Glutamatergic neuron (in vitro differentiated cells): ENCODE data around the gene LMO7. TPM values are rescaled to one million over a fixed set of nuclear protein-coding genes. Genes with fewer than 3 reads are reported as not detected.

Experiments
- DNase-seq: peaks from one replicate; pipeline ENCODE4 v3.0.0; 2022
- H3K27ac Mint-ChIP-seq: one replicate; pipeline ENCODE4 v1.8.0; 2020; ENCODE audit warnings: mild to moderate bottlenecking, mixed read lengths, inconsistent platforms; ENCODE audit not compliant: unreplicated experiment
- H3K27me3 Mint-ChIP-seq: one replicate; pipeline ENCODE4 v1.8.0; 2020; ENCODE audit warnings: mild to moderate bottlenecking, moderate library complexity, mixed read lengths, inconsistent platforms; ENCODE audit not compliant: unreplicated experiment
- H3K36me3 Mint-ChIP-seq: one replicate; pipeline ENCODE4 v1.8.0; 2020; ENCODE audit warnings: mild to moderate bottlenecking, mixed read lengths, inconsistent platforms; ENCODE audit not compliant: unreplicated experiment
- H3K4me1 Mint-ChIP-seq: one replicate; pipeline ENCODE4 v1.8.0; 2020; ENCODE audit warnings: mild to moderate bottlenecking, low read depth, mixed read lengths, inconsistent platforms; ENCODE audit not compliant: unreplicated experiment
- H3K4me3 Mint-ChIP-seq: one replicate; pipeline ENCODE4 v1.8.0; 2020; ENCODE audit warnings: mild to moderate bottlenecking, mixed read lengths, inconsistent platforms; ENCODE audit not compliant: unreplicated experiment
- H3K9me3 Mint-ChIP-seq: one replicate; pipeline ENCODE4 v1.8.0; 2020; ENCODE audit warnings: mild to moderate bottlenecking, moderate library complexity, mixed read lengths, inconsistent platforms; ENCODE audit not compliant: unreplicated experiment
- CTCF ChIP-seq: fragments of 200-600 bp; sonication (generic); IDR thresholded peaks from one replicate; pipeline ENCODE4 v1.5.0; 2021; ENCODE audit not compliant: partially characterized antibody, unreplicated experiment
- total RNA-seq: library from RNA; stranded (reverse); fragmentation: NEBNext Ultra II Directional; extraction: Animal tissue kit (Norgen Biotek cat#: 25700); gene quantifications from one replicate; pipeline ENCODE4 v1.2.1, GENCODE V29; 2021; ENCODE audit not compliant: unreplicated experiment

LMO7 gene
- total RNA-seq, 1 donor from 2014 or later, result 5.0 TPM

DNA sequence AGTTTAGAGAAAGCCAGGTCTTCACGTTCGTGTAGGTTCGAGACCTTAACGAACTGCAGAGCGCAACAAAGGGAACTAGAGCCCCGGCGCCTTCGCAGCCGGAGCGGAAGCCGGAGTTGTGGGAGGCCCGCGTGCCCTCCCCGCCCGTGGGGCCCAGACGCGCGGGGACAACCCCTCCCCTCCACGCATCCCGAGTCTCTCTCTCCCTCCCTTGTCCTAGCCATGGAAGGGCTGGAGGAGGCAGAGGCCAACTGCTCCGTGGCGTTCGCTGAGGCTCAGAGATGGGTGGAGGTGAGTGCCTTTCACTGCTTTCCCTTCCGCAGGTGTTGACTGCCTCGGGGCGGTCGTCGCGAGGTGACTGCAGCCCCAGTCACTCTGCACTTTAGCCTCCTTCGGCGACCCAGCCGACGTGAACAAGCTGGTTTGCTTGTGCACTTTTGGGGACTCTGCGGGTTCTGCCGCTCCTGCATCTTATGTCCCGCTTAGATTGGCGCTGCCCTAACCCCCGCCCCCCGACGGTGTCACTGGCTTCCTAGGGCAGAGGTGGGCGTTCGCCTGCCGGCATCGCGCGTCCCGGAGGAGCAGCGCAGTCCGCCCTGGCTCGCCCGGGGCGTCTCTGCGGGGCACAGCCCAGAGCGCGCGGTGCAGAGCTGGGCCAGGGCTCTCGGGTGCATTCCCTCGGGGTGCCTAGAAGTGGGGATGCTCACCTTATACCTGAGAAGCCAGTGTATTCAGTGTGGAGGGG, 478 bp downstream of the LMO7 start:
- Mint-ChIP-seq H3K27me3 (peaks cover 13% of the 10 kb centered on the region), H3K9me3 (peaks cover 2% of the 10 kb centered on the region), H3K4me1 (peaks cover 3% of the 10 kb centered on the region), H3K4me3 (peak overlapping the region; percentile 63), H3K36me3 (no peaks in the 10 kb centered on the region), H3K27ac (no peak overlapping the region)
- DNase-seq, result peak; percentile 33
- no peak for TF ChIP-seq CTCF

- Mint-ChIP-seq H3K9me3 (peaks cover 2% of the 10 kb centered on the region), H3K27me3 (peaks cover 13% of the 10 kb centered on the region), H3K4me1 (peaks cover 3% of the 10 kb centered on the region), H3K36me3 (no peaks in the 10 kb centered on the region), H3K4me3 (peak overlapping the region; percentile 73), H3K27ac (peak overlapping the region; percentile 22)
- no peak for TF ChIP-seq CTCF
- no peak for DNase-seq
These were observed 1.1 kb downstream of the LMO7 start for GRCh38 chr13:75637181-75637750.

DNA sequence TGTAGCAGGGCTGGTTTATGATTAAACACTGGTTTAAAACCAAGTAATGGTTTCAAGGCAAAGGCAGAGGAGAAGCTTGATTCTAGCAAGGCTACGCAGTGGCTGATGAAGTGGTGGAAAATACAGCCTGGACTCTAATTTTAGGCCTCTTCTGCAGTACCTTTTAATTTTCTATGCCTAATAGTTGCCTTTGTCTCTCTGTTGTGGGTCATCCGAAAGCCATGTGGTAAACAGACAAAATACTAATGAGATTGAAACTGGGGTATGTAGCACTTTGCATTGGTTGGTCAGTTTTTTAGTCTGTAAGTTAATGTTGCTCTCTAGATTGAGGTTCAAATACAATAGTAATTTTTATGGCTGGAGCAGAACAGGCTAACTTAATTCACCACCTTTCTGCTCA, 3.3 kb downstream of the LMO7 start:
- H3K36me3 Mint-ChIP-seq, result no peaks in the 10 kb centered on the region
- no peak overlapping the region for H3K4me3 Mint-ChIP-seq
- peaks cover 13% of the 10 kb centered on the region for H3K27me3 Mint-ChIP-seq
- H3K27ac Mint-ChIP-seq, result no peak overlapping the region
- peaks cover 2% of the 10 kb centered on the region for H3K9me3 Mint-ChIP-seq
- peaks cover 3% of the 10 kb centered on the region for H3K4me1 Mint-ChIP-seq
- DNase-seq, result no peak
- TF ChIP-seq CTCF, result no peak

- H3K27me3 Mint-ChIP-seq, result peaks cover 13% of the 10 kb centered on the region
- H3K4me1 Mint-ChIP-seq, result peaks cover 3% of the 10 kb centered on the region
- no peak overlapping the region for H3K4me3 Mint-ChIP-seq
- no peak for TF ChIP-seq CTCF
- no peak overlapping the region for H3K27ac Mint-ChIP-seq
- DNase-seq, result no peak
- H3K36me3 Mint-ChIP-seq, result no peaks in the 10 kb centered on the region
- peaks cover 2% of the 10 kb centered on the region for H3K9me3 Mint-ChIP-seq
These were observed 4.9 kb downstream of the LMO7 start for GRCh38 chr13:75641026-75641425.

- Mint-ChIP-seq H3K4me3 (no peak overlapping the region), H3K36me3 (peaks cover 4% of the 10 kb centered on the region), H3K27me3 (peaks cover 2% of the 10 kb centered on the region), H3K4me1 (no peaks in the 10 kb centered on the region), H3K9me3 (no peaks in the 10 kb centered on the region), H3K27ac (no peak overlapping the region)
- no peak for DNase-seq
- TF ChIP-seq CTCF, result no peak
These were observed 7.1 kb downstream of the LMO7 start for GRCh38 chr13:75643182-75643581.
